KMS-11 (cell line): ENCODE measurements around the gene RAD51B.

Source experiments
- H2AFZ ChIP-seq: fragments of 200-600 bp; sonication (generic); 2 replicates; pipeline ENCODE4 v1.6.1; 2016; ENCODE audit warnings: antibody characterized with exemption, mixed run types, low read depth
- H3K27ac ChIP-seq: fragments of 200-600 bp; sonication (generic); 2 replicates; pipeline ENCODE4 v1.6.1; 2016; ENCODE audit warnings: mild to moderate bottlenecking, mixed run types
- H3K27me3 ChIP-seq: fragments of 200-600 bp; sonication (generic); 2 replicates; pipeline ENCODE4 v1.6.1; 2017; ENCODE audit warnings: mild to moderate bottlenecking, low read depth, mixed run types, moderate library complexity; ENCODE audit not compliant: insufficient read depth
- H3K36me3 ChIP-seq: fragments of 200-600 bp; sonication (generic); 2 replicates; pipeline ENCODE4 v1.6.1; 2017; ENCODE audit warnings: mild to moderate bottlenecking, mixed run types; ENCODE audit not compliant: insufficient read depth
- H3K4me1 ChIP-seq: fragments of 200-600 bp; sonication (generic); 2 replicates; pipeline ENCODE4 v1.6.1; 2016; ENCODE audit warnings: mild to moderate bottlenecking, low read depth, mixed run types; ENCODE audit not compliant: poor library complexity, severe bottlenecking
- H3K4me2 ChIP-seq: fragments of 200-600 bp; sonication (generic); 2 replicates; pipeline ENCODE4 v1.7.0; 2016; ENCODE audit warnings: mild to moderate bottlenecking, mixed run types
- H3K4me3 ChIP-seq: fragments of 200-600 bp; sonication (generic); IDR thresholded peaks from 2 replicates; pipeline ENCODE4 v1.6.1; 2017; ENCODE audit warnings: low read depth, low read length, mixed read lengths; ENCODE audit not compliant: insufficient read depth
- H3K79me2 ChIP-seq: fragments of 200-600 bp; sonication (generic); 2 replicates; pipeline ENCODE4 v1.6.1; 2016; ENCODE audit warnings: low read depth, mixed run types; ENCODE audit not compliant: insufficient read depth
- H3K9ac ChIP-seq: fragments of 200-600 bp; sonication (generic); 2 replicates; pipeline ENCODE4 v1.6.1; 2016; ENCODE audit warnings: mild to moderate bottlenecking, mixed run types
- H4K20me1 ChIP-seq: fragments of 200-600 bp; sonication (generic); 2 replicates; pipeline ENCODE4 v1.6.1; 2016; ENCODE audit warnings: mild to moderate bottlenecking, mixed run types; ENCODE audit not compliant: insufficient read depth
- CTCF ChIP-seq: fragments of 200-600 bp; sonication (generic); conservative IDR thresholded peaks from 2 replicates; pipeline ENCODE4 v1.6.1; 2017; ENCODE audit warnings: low read depth, mild to moderate bottlenecking, antibody characterized with exemption, low read length, moderate library complexity, mixed read lengths

RAD51B gene

GRCh38 chr14:67900231-67900630 is 80.7 kb downstream of the RAD51B start:
- Histone ChIP-seq H3K4me2 (no peak overlapping the region), H3K4me3 (no peak overlapping the region), H3K4me1 (no peaks in the 10 kb centered on the region), H2AFZ (no peak overlapping the region), H3K79me2 (no peaks in the 10 kb centered on the region), H4K20me1 (no peaks in the 10 kb centered on the region), H3K36me3 (no peaks in the 10 kb centered on the region), H3K27ac (no peak overlapping the region), H3K27me3 (no peaks in the 10 kb centered on the region), H3K9ac (no peak overlapping the region)
- no peak for TF ChIP-seq CTCF

GRCh38 chr14:67908052-67908754 is 88.6 kb downstream of the RAD51B start:
- Histone ChIP-seq H3K4me1 (no peaks in the 10 kb centered on the region), H3K27me3 (no peaks in the 10 kb centered on the region), H3K4me2 (no peak overlapping the region), H3K79me2 (no peaks in the 10 kb centered on the region), H2AFZ (no peak overlapping the region), H3K36me3 (no peaks in the 10 kb centered on the region), H3K27ac (no peak overlapping the region), H3K4me3 (no peak overlapping the region), H3K9ac (no peak overlapping the region), H4K20me1 (no peaks in the 10 kb centered on the region)
- no peak for TF ChIP-seq CTCF

GRCh38 chr14:67911562-67911961 is 92.0 kb downstream of the RAD51B start:
- no peaks in the 10 kb centered on the region for H3K79me2 ChIP-seq
- no peak overlapping the region for H3K27ac ChIP-seq
- no peaks in the 10 kb centered on the region for H3K27me3 ChIP-seq
- no peak overlapping the region for H3K9ac ChIP-seq
- H3K4me3 ChIP-seq = no peak overlapping the region
- no peak for TF ChIP-seq CTCF
- no peak overlapping the region for H3K4me2 ChIP-seq
- no peaks in the 10 kb centered on the region for H3K36me3 ChIP-seq
- H2AFZ ChIP-seq = no peak overlapping the region
- H4K20me1 ChIP-seq = no peaks in the 10 kb centered on the region
- H3K4me1 ChIP-seq = no peaks in the 10 kb centered on the region

GRCh38 chr14:67916430-67916829 is 96.9 kb downstream of the RAD51B start:
- Histone ChIP-seq H4K20me1 (no peaks in the 10 kb centered on the region), H3K27me3 (no peaks in the 10 kb centered on the region), H3K4me3 (no peak overlapping the region), H3K27ac (no peak overlapping the region), H3K9ac (no peak overlapping the region), H2AFZ (no peak overlapping the region), H3K36me3 (no peaks in the 10 kb centered on the region), H3K79me2 (no peaks in the 10 kb centered on the region), H3K4me2 (no peak overlapping the region), H3K4me1 (no peaks in the 10 kb centered on the region)
- TF ChIP-seq CTCF = no peak
